ENCODE results near the gene STRN4.

- TF ChIP-seq POLR2A (IDR thresholded peaks at IDR 0.05) (no peak), CTCF (IDR thresholded peaks at IDR 0.05) (no peak)
These were observed 30.7 kb downstream of the STRN4 start for GRCh38 chr19:46715620-46715974.

Measured in uterus (tissue), 2 donors.